ENCODE results near the gene ZFHX2.
"Not testable (repeated sequence)": the region's sequence is repeated elsewhere in the genome, so short reads cannot be mapped to it uniquely, and the experiment has no call there.

Gene ZFHX2

DNA sequence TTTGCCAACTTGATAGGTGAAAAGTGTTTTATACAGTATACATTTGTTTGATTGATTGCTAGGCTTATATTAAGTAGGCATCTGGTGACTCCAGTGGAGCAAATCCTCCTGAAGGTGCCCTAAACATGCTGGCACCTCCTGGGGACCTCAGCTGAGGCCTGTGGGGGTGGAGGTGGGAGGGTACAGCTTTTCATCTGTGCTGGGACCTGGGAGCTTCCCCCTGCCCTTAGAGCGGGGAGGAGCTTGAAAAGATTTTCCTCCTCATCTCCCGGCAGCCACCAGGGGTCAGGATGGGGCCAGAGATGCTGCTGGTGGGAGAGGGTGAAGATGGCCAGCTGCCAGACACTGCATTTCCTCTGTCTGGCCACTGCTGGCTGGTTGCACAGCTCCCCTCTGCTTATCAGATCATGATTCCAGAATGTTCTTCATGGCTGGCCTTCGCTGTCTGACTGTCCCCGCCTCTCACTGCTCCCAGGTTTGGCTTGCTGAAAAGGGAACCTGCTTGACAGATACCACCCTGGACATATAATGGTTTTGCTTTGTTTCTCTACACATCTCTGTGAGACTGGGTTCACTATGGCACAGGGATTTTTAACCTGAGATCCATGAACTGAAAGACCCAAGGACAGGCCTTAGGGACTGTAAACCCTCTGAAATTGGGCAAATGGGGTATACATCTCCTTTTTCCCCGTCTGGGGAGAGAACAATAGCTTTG lies 37.5 kb upstream of the ZFHX2 start:
- peak; percentile 96 for DNase-seq
- H3K4me3 ChIP-seq (ENCODE audit: low read depth, low read length) = no peak overlapping the region
- no peaks in the 10 kb centered on the region for H3K9me3 ChIP-seq
- no peaks in the 10 kb centered on the region for H3K36me3 ChIP-seq
- TF ChIP-seq, protein P1, sequence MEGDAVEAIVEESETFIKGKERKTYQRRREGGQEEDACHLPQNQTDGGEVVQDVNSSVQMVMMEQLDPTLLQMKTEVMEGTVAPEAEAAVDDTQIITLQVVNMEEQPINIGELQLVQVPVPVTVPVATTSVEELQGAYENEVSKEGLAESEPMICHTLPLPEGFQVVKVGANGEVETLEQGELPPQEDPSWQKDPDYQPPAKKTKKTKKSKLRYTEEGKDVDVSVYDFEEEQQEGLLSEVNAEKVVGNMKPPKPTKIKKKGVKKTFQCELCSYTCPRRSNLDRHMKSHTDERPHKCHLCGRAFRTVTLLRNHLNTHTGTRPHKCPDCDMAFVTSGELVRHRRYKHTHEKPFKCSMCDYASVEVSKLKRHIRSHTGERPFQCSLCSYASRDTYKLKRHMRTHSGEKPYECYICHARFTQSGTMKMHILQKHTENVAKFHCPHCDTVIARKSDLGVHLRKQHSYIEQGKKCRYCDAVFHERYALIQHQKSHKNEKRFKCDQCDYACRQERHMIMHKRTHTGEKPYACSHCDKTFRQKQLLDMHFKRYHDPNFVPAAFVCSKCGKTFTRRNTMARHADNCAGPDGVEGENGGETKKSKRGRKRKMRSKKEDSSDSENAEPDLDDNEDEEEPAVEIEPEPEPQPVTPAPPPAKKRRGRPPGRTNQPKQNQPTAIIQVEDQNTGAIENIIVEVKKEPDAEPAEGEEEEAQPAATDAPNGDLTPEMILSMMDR (IDR thresholded peaks at IDR 0.05; ENCODE audit: low read depth, low read length) = peak; percentile 96
- no peaks in the 10 kb centered on the region for H3K27me3 ChIP-seq
- peaks cover 5% of the 10 kb centered on the region for H3K4me1 ChIP-seq

- DNase-seq; H3K27me3 ChIP-seq; H3K36me3 ChIP-seq; H3K4me1 ChIP-seq; H3K9me3 ChIP-seq; H3K4me3 ChIP-seq (ENCODE audit: low read depth, low read length): not testable (repeated sequence)
Measured at GRCh38 chr14:23584527-23585203, 33.1 kb upstream of the ZFHX2 start.

GRCh38 chr14:23583761-23584526 lies 32.4 kb upstream of the ZFHX2 start:
- DNase-seq; H3K9me3 ChIP-seq; H3K4me3 ChIP-seq (ENCODE audit: low read depth, low read length); H3K27me3 ChIP-seq; H3K4me1 ChIP-seq; H3K36me3 ChIP-seq: not testable (repeated sequence)

GRCh38 chr14:23582906-23583760 lies 31.6 kb upstream of the ZFHX2 start:
- H3K27me3 ChIP-seq = no peaks in the 10 kb centered on the region
- no peaks in the 10 kb centered on the region for H3K9me3 ChIP-seq
- peaks cover 5% of the 10 kb centered on the region; the same call in 1 of the 2 replicates for H3K4me1 ChIP-seq
- DNase-seq = no peak
- no peak overlapping the region for H3K4me3 ChIP-seq (ENCODE audit: low read depth, low read length)
- TF ChIP-seq, protein P1 (IDR thresholded peaks at IDR 0.05; ENCODE audit: low read depth, low read length) = no peak
- no peaks in the 10 kb centered on the region for H3K36me3 ChIP-seq

DNA sequence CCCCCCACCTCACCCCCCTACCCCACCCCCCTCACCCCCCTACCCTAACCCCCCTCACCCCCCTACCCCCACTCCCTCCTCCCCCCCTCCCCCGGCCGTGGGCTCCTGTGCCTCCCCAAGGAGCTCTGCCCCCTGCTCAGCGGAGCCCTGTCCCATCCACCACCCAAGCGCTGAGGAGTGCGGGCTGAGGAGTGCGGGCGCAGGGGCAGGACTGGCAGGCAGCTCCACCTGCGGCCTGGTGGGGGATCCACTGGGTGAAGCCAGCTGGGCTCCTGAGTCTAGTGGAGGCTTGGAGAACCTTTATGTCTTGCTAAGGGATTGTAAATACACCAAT lies 29.4 kb upstream of the ZFHX2 start:
- no peak overlapping the region for H3K4me3 ChIP-seq (ENCODE audit: low read depth, low read length)
- peaks cover 3% of the 10 kb centered on the region; the same call in 1 of the 2 replicates for H3K27me3 ChIP-seq
- H3K9me3 ChIP-seq = no peaks in the 10 kb centered on the region
- TF ChIP-seq, protein P1 (IDR thresholded peaks at IDR 0.05; ENCODE audit: low read depth, low read length) = no peak
- H3K4me1 ChIP-seq = peaks cover 5% of the 10 kb centered on the region; the same call in 1 of the 2 replicates
- DNase-seq = no peak
- no peaks in the 10 kb centered on the region for H3K36me3 ChIP-seq

DNA sequence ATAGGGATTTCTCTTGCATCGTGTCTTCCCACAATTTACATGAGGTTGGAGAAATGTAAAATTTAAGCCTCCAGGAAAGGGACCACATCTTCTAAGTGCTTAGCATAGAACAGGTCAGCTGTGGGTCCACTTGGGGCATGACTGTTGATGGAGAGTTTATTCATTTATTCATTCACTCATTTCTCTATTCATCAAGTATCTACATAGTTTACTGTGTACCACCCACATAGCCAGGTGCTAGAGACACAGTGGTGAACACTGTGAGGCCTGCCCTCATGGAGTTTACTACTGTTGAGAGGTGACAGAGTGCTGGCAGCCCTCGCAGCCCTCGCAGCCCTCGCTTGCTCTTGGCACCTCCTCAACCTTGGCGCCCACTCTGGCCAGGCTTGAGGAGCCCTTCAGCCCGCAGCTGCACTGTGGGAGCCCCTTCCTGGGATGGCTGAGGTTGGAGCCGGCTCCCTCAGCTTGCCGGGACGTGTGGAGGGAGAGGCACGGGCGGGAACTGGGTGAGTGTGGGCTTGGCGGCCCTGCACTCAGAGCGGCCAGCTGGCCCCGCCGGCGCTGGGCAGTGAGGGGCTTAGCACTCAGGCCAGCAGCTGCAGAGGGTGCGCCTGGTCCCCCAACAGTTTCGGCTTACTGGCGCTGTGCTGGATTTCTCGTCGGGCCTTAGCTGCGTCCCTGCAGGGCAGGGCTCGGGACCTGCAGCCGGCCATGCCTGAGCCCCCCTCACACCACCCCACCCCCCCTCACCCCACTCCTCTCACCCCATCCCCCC lies 28.8 kb upstream of the ZFHX2 start:
- TF ChIP-seq, protein P1 (IDR thresholded peaks at IDR 0.05; ENCODE audit: low read depth, low read length) = no peak
- Histone ChIP-seq H3K4me1 (peaks cover 5% of the 10 kb centered on the region; the same call in 1 of the 2 replicates), H3K36me3 (no peaks in the 10 kb centered on the region), H3K4me3 (ENCODE audit: low read depth, low read length) (no peak overlapping the region), H3K9me3 (no peaks in the 10 kb centered on the region), H3K27me3 (peaks cover 3% of the 10 kb centered on the region; the same call in 1 of the 2 replicates)
- no peak for DNase-seq
